Smooth muscle cell (in vitro differentiated cells): ENCODE results near the gene KRTAP17-1. TPM values are rescaled to one million over a fixed set of nuclear protein-coding genes. Genes with fewer than 3 reads are reported as not detected.

Experiments
- DNase-seq: peaks from one replicate; lab custom pipeline; 2025; ENCODE audit not compliant: unreplicated experiment; lab: John Stamatoyannopoulos, UW
- H2AFZ ChIP-seq: fragments of 200-600 bp; sonication (generic); 2 replicates; pipeline ENCODE4 v1.6.0; 2016; ENCODE audit warnings: antibody characterized with exemption, low read depth, mild to moderate bottlenecking
- H3F3A ChIP-seq: fragments of 200-600 bp; sonication (generic); 2 replicates; pipeline ENCODE4 v1.6.0; 2017; ENCODE audit warnings: antibody characterized with exemption, low read depth
- H3K27ac ChIP-seq: fragments of 200-600 bp; sonication (generic); 2 replicates; pipeline ENCODE4 v1.5.1; 2016; ENCODE audit warnings: low read depth, mild to moderate bottlenecking
- H3K27me3 ChIP-seq: fragments of 200-600 bp; sonication (generic); 2 replicates; pipeline ENCODE4 v1.6.1; 2016; ENCODE audit warnings: low read depth, mild to moderate bottlenecking
- H3K36me3 ChIP-seq: fragments of 200-600 bp; sonication (generic); 2 replicates; pipeline ENCODE4 v1.5.1; 2016; ENCODE audit warnings: low read depth
- H3K4me1 ChIP-seq: fragments of 200-600 bp; sonication (generic); 2 replicates; pipeline ENCODE4 v1.5.1; 2016; ENCODE audit warnings: low read depth
- H3K4me2 ChIP-seq: fragments of 200-600 bp; sonication (generic); 2 replicates; pipeline ENCODE4 v1.6.0; 2016; ENCODE audit warnings: mild to moderate bottlenecking
- H3K4me3 ChIP-seq: fragments of 200-600 bp; sonication (generic); 2 replicates; pipeline ENCODE4 v1.5.1; 2016; ENCODE audit warnings: mild to moderate bottlenecking
- H3K79me2 ChIP-seq: fragments of 200-600 bp; sonication (generic); 2 replicates; pipeline ENCODE4 v1.6.0; 2016; ENCODE audit warnings: low read depth, mild to moderate bottlenecking
- H3K9ac ChIP-seq: fragments of 200-600 bp; sonication (generic); 2 replicates; pipeline ENCODE4 v1.6.0; 2016; ENCODE audit warnings: low read depth
- H3K9me3 ChIP-seq: fragments of 200-600 bp; sonication (generic); replicated peaks from 2 replicates; pipeline ENCODE4 v1.5.1; 2016; ENCODE audit warnings: low read depth
- H4K20me1 ChIP-seq: fragments of 200-600 bp; sonication (generic); 2 replicates; pipeline ENCODE4 v1.6.0; 2016; ENCODE audit warnings: low read depth
- CTCF ChIP-seq: fragments of 200-600 bp; sonication (generic); IDR thresholded peaks from 2 replicates; pipeline ENCODE4 v1.5.1; 2017; ENCODE audit warnings: borderline replicate concordance, mild to moderate bottlenecking, antibody characterized with exemption; ENCODE audit not compliant: insufficient read depth, poor library complexity, severe bottlenecking
- WGBS: methylation state at CpG from one replicate; pipeline ENCODE4 v1.1.7; 2016; ENCODE audit warnings: low lambda C conversion rate; 5-methylcytosine and 5-hydroxymethylcytosine counted together
- polyA plus RNA-seq: library from polyadenylated mRNA; unstranded; fragments of >200 nt; fragmentation: Nextera tagmentation; extraction: Ambion mirVana; gene quantifications from 2 replicates; pipeline ENCODE4 v1.2.1, GENCODE V29; 2016
- total RNA-seq: library from RNA; depleted of rRNA; stranded (reverse); fragments of >200 nt; gene quantifications from 2 replicates; pipeline ENCODE4 v1.2.3, GENCODE V29; 2014

Gene KRTAP17-1
- total and polyA plus RNA-seq, 2 experiments from 2014 or later = not detected

- no peaks in the 10 kb centered on the region for H3F3A ChIP-seq
- WGBS = 91% methylated on average over 11 of the region's 11 CpGs
- no peaks in the 10 kb centered on the region for H3K27me3 ChIP-seq
- no peak for DNase-seq
- no peak within 1 kb of the TSS for H2AFZ ChIP-seq
- no peaks in the 10 kb centered on the region for H3K4me1 ChIP-seq
- TF ChIP-seq CTCF = no peak
- no peak within 1 kb of the TSS for H3K4me3 ChIP-seq
- H4K20me1 ChIP-seq = no peaks in the 10 kb centered on the region
- H3K9me3 ChIP-seq = no peaks in the 10 kb centered on the region
- H3K4me2 ChIP-seq = no peak within 1 kb of the TSS
- no peak within 1 kb of the TSS for H3K9ac ChIP-seq
- H3K36me3 ChIP-seq = no peaks in the 10 kb centered on the region
- no peak within 1 kb of the TSS for H3K27ac ChIP-seq
- no peaks in the 10 kb centered on the region for H3K79me2 ChIP-seq
Measured at GRCh38 chr17:41301916-41302901, 13.3 kb downstream of the KRTAP17-1 start, which contains the start of gene KRTAP29-1. TSS of gene KRTAP29-1 (minus strand) at chr17:41302851. CDS start at chr17:41302851, 0 bp downstream.

- WGBS = 72% methylated on average over 5 of the region's 5 CpGs
- Histone ChIP-seq H3K4me3 (no peak overlapping the region), H3K27ac (no peak overlapping the region), H3K4me1 (no peaks in the 10 kb centered on the region), H3F3A (no peaks in the 10 kb centered on the region), H4K20me1 (no peaks in the 10 kb centered on the region), H3K27me3 (no peaks in the 10 kb centered on the region), H3K79me2 (no peaks in the 10 kb centered on the region), H3K9ac (no peak overlapping the region), H2AFZ (no peak overlapping the region), H3K4me2 (no peak overlapping the region), H3K9me3 (no peaks in the 10 kb centered on the region), H3K36me3 (no peaks in the 10 kb centered on the region)
- TF ChIP-seq CTCF = no peak
- no peak for DNase-seq
Measured at GRCh38 chr17:41301204-41301790, 14.2 kb downstream of the KRTAP17-1 start.

- Histone ChIP-seq H2AFZ (no peak overlapping the region), H3K27me3 (no peaks in the 10 kb centered on the region), H3K4me1 (no peaks in the 10 kb centered on the region), H3K27ac (no peak overlapping the region), H3K4me3 (no peak overlapping the region), H3K9me3 (no peaks in the 10 kb centered on the region), H3F3A (no peaks in the 10 kb centered on the region), H3K36me3 (no peaks in the 10 kb centered on the region), H4K20me1 (no peaks in the 10 kb centered on the region), H3K79me2 (no peaks in the 10 kb centered on the region), H3K9ac (no peak overlapping the region), H3K4me2 (no peak overlapping the region)
- no peak for TF ChIP-seq CTCF
- no peak for DNase-seq
- 94% methylated on average over 20 of the region's 20 CpGs for WGBS
Measured at GRCh38 chr17:41298458-41299135, 16.9 kb downstream of the KRTAP17-1 start.
